HG02981 (cell line): Measurements from ENCODE around the gene PI4KA.
"Not testable (repeated sequence)": the region's sequence is repeated elsewhere in the genome, so short reads cannot be mapped to it uniquely, and the experiment has no call there.

ENCODE experiments used
- ATAC-seq: cut with Tn5 transposase; IDR thresholded peaks from one replicate; pipeline ENCODE4 v1.9.1; 2021; ENCODE audit warnings: mild to moderate bottlenecking, moderate library complexity; ENCODE audit not compliant: unreplicated experiment

Gene PI4KA

DNA sequence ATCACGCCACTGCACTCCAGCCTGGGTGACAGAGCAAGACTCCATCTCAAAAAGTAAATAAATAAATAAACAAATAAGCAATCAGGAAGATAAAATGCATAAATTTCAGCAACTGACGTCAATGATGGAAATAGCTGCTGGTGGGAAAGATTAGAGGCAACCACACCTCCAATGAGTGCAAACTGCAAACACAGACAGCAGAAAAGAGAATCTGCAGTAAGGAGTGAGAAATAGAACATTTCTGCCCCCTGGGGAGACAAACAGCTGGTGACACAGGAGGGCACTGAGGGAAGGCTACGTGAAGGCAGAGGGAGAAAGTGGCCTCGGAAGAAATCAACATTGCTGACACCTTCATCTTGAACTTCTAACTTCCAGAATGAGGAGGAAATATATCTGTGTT lies 6.5 kb downstream of the PI4KA start:
- ATAC-seq: no peak

- no peak for ATAC-seq
Measured at GRCh38 chr22:20847318-20847822, 11.2 kb downstream of the PI4KA start.

DNA sequence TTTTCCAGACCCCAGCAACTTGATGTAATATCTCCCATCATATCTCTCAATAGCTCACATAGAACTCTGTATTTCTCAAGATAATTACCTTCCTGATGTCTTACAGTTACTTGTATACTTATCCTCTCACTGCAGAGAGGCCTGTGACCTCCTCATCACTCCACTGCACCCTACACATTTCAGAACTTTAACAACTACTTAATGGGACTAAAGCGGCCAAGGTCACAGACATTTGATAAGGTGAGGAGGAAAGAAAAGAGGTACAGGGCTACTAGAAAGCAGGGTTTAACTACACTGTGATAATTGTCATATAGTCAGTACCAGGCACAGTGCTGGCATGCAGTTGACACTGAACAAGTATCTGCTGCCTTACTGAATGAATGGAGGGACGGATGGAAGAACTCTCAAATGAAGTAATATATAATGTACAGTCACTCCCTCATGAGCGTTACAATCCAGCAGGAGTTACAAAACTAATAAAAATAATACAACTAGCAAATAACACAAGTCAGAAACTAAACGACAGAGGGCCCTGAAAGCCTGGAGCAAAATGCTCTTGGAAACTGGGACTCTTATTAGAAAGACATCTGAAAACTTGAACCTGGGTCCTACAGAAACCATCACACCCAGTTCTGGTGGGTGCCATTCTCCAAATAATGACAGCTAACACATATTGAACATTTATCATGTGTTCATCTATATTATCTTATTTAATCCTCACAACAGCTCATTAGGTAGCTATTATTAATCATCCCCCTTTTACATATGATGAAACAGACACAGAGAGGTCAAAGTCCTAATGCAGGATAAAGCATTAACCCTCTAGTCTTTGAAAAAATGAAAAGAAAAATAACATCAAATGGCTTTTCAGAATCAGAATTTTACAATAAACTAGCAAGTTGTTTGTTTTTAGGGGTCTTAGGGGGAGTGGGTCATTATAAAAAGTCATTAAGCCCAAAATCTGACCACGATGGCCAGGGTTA lies 14.3 kb downstream of the PI4KA start:
- ATAC-seq: no peak

DNA sequence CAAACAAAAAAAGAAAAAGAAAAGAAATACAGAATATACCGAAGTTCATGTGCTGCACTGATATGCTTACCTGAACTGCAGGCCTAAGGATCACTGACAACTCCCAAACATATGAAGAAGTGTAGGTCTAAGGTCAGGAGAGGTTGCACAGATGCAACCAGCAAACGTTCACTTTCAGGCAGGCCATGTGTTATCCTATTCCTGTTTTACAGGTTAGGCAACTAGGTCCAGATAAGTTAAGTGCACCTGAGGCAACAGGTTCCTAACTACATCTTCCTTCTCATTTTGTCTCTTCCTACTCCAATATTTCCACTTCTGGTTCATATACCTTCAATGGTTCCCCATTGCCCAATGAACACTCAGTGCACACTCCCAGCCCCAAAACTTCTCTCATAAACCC lies 15.1 kb downstream of the PI4KA start:
- ATAC-seq: no peak

- no peak for ATAC-seq
Measured at GRCh38 chr22:20840646-20841371, 17.8 kb downstream of the PI4KA start.

GRCh38 chr22:20839837-20840645 lies 18.6 kb downstream of the PI4KA start:
- no peak for ATAC-seq

DNA sequence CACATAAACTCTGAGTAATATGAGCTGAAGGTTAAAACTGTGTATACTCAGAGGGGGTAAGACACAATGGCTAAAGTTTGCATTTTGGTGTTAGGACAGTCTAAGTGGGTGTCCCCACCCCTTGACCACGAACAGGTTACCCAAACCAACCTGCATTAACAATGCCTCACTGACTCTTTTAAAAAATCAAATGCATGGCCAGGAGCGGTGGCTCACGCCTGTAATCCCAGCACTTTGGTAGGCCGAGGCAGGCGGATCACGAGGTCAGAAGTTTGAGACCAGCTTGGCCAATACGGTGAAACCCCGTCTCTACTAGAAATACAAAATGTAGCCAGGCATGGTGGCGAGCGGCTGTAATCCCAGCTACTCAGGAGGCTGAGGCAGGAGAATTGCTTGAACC lies 19.3 kb downstream of the PI4KA start:
- ATAC-seq: not testable (repeated sequence)

DNA sequence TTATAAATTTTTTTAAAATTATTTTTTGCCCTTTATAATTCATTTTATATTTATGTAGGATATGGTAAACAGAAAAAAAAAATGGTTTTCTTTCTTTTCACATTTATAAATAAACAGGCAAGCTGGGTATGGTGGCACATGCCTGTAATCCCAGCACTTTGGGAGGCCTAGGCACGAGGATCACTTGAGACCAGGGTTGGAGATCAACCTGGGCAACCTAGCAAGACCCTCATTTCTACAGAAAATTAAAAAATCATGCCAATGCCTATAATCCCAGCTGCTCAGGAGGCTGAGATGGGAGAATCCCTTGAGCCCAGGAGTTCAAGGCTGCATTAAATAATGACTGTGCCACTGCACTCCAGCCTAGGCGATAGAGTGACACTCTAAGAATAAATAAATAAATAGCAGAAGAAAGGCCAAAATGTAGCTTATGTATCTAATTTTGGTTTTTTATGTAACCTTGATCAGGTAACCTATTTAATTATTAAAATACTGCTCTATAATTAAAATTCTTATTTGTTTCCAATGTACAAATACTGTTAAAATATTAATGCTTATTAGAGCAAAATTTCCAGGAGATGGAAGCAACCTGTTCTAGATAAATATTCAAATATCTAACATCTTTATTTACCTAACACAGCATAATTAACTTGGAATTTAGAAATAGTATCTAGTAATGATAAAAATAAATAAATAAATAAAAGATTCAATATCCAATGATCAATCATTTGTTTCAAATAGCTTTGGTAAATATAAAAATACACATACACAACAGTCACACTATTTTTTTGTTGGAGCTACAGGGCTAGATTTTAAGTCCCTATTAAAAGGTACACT lies 21.4 kb downstream of the PI4KA start:
- no peak for ATAC-seq

GRCh38 chr22:20834725-20835124 lies 23.9 kb downstream of the PI4KA start:
- ATAC-seq: no peak

GRCh38 chr22:20834206-20834605 lies 24.4 kb downstream of the PI4KA start:
- no peak for ATAC-seq

- no peak for ATAC-seq
Measured at GRCh38 chr22:20833225-20833665, 25.4 kb downstream of the PI4KA start.

GRCh38 chr22:20829491-20830134 lies 29.0 kb downstream of the PI4KA start:
- no peak for ATAC-seq

GRCh38 chr22:20826373-20827152 lies 32.0 kb downstream of the PI4KA start:
- not testable (repeated sequence) for ATAC-seq

- no peak for ATAC-seq
Measured at GRCh38 chr22:20825624-20826023, 33.0 kb downstream of the PI4KA start.

GRCh38 chr22:20825216-20825615 lies 33.4 kb downstream of the PI4KA start:
- ATAC-seq: not testable (repeated sequence)

GRCh38 chr22:20823264-20823663 lies 35.3 kb downstream of the PI4KA start:
- ATAC-seq: no peak

GRCh38 chr22:20822240-20822639 lies 36.4 kb downstream of the PI4KA start:
- ATAC-seq: no peak

DNA sequence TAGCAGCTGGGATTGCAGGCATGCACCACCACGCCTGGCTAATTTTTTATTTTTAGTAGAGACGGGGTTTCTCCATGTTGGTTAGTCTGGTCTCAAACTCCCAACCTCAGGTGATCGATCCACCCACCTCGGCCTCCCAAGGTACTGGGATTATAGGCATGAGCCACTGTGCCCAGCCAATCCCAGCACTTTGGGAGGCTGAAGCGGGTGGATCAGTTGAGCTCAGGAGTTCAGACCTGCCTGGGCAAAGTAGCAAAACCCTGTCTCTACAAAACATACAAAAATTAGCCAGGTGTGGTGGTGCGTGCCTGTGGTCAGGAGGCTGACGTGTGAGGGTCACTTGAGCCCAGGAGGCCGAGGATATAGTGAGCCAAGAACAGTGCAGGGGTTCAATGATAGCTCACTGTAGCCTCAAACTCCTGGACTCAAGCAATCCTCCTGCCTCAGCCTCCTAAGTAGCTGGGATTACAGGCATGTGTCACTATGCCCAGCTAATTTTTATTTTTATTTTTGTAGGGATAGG lies 36.8 kb downstream of the PI4KA start:
- ATAC-seq: not testable (repeated sequence)
